ENCODE results near the gene BRPF3.
"Not testable (repeated sequence)": the region's sequence is repeated elsewhere in the genome, so short reads cannot be mapped to it uniquely, and the experiment has no call there.

Gene BRPF3

GRCh38 chr6:36207155-36207554 is 10.6 kb downstream of the BRPF3 start:
- H3K27me3 ChIP-seq (ENCODE audit: insufficient read depth, low read length), result no peaks in the 10 kb centered on the region
- H3K4me1 ChIP-seq (ENCODE audit: insufficient read depth, low read length), result no peaks in the 10 kb centered on the region
- H3K4me3 ChIP-seq (ENCODE audit: low read length), result no peak overlapping the region
- H2AFZ ChIP-seq (ENCODE audit: low read depth, low read length), result no peak overlapping the region
- peaks cover 100% of the 10 kb centered on the region for H3K36me3 ChIP-seq (ENCODE audit: insufficient read depth, low read length)
- peaks cover 7% of the 10 kb centered on the region for H3K9me3 ChIP-seq (ENCODE audit: low read length)

- Histone ChIP-seq H3K9me3 (ENCODE audit: low read length) (no peaks in the 10 kb centered on the region), H3K4me1 (ENCODE audit: insufficient read depth, low read length) (no peaks in the 10 kb centered on the region), H2AFZ (ENCODE audit: low read depth, low read length) (no peak overlapping the region), H3K4me3 (ENCODE audit: low read length) (no peak overlapping the region), H3K36me3 (ENCODE audit: insufficient read depth, low read length) (peaks cover 98% of the 10 kb centered on the region), H3K27me3 (ENCODE audit: insufficient read depth, low read length) (no peaks in the 10 kb centered on the region)
These were observed 13.1 kb downstream of the BRPF3 start for GRCh38 chr6:36209606-36210005.

- H3K9me3 ChIP-seq (ENCODE audit: low read length), result no peaks in the 10 kb centered on the region
- H3K4me1 ChIP-seq (ENCODE audit: insufficient read depth, low read length), result no peaks in the 10 kb centered on the region
- H3K36me3 ChIP-seq (ENCODE audit: insufficient read depth, low read length), result peaks cover 98% of the 10 kb centered on the region
- H3K27me3 ChIP-seq (ENCODE audit: insufficient read depth, low read length), result no peaks in the 10 kb centered on the region
- H2AFZ ChIP-seq (ENCODE audit: low read depth, low read length), result no peak overlapping the region
- H3K4me3 ChIP-seq (ENCODE audit: low read length), result no peak overlapping the region
These were observed 13.6 kb downstream of the BRPF3 start for GRCh38 chr6:36210182-36210581.

GRCh38 chr6:36210886-36211595 is 14.5 kb downstream of the BRPF3 start:
- H3K36me3 ChIP-seq (ENCODE audit: insufficient read depth, low read length), result peaks cover 96% of the 10 kb centered on the region
- no peak overlapping the region for H2AFZ ChIP-seq (ENCODE audit: low read depth, low read length)
- H3K4me1 ChIP-seq (ENCODE audit: insufficient read depth, low read length), result no peaks in the 10 kb centered on the region
- no peaks in the 10 kb centered on the region for H3K9me3 ChIP-seq (ENCODE audit: low read length)
- H3K27me3 ChIP-seq (ENCODE audit: insufficient read depth, low read length), result no peaks in the 10 kb centered on the region
- H3K4me3 ChIP-seq (ENCODE audit: low read length), result no peak overlapping the region

- Histone ChIP-seq H3K36me3 (ENCODE audit: insufficient read depth, low read length) (peaks cover 91% of the 10 kb centered on the region), H3K27me3 (ENCODE audit: insufficient read depth, low read length) (no peaks in the 10 kb centered on the region), H3K4me3 (ENCODE audit: low read length) (no peak overlapping the region), H2AFZ (ENCODE audit: low read depth, low read length) (no peak overlapping the region), H3K4me1 (ENCODE audit: insufficient read depth, low read length) (no peaks in the 10 kb centered on the region), H3K9me3 (ENCODE audit: low read length) (no peaks in the 10 kb centered on the region)
These were observed 20.0 kb downstream of the BRPF3 start for GRCh38 chr6:36216559-36216958.

- Histone ChIP-seq H3K4me1 (ENCODE audit: insufficient read depth, low read length) (no peaks in the 10 kb centered on the region), H3K4me3 (ENCODE audit: low read length) (no peak overlapping the region), H3K9me3 (ENCODE audit: low read length) (no peaks in the 10 kb centered on the region), H2AFZ (ENCODE audit: low read depth, low read length) (no peak overlapping the region), H3K27me3 (ENCODE audit: insufficient read depth, low read length) (no peaks in the 10 kb centered on the region), H3K36me3 (ENCODE audit: insufficient read depth, low read length) (peaks cover 91% of the 10 kb centered on the region)
These were observed 20.6 kb downstream of the BRPF3 start for GRCh38 chr6:36217188-36217587.

GRCh38 chr6:36217946-36218345 is 21.4 kb downstream of the BRPF3 start:
- H3K36me3 ChIP-seq (ENCODE audit: insufficient read depth, low read length), result peaks cover 93% of the 10 kb centered on the region
- H3K4me3 ChIP-seq (ENCODE audit: low read length), result no peak overlapping the region
- no peaks in the 10 kb centered on the region for H3K9me3 ChIP-seq (ENCODE audit: low read length)
- H3K4me1 ChIP-seq (ENCODE audit: insufficient read depth, low read length), result no peaks in the 10 kb centered on the region
- H3K27me3 ChIP-seq (ENCODE audit: insufficient read depth, low read length), result no peaks in the 10 kb centered on the region
- H2AFZ ChIP-seq (ENCODE audit: low read depth, low read length), result no peak overlapping the region

- H2AFZ ChIP-seq (ENCODE audit: low read depth, low read length); H3K27me3 ChIP-seq (ENCODE audit: insufficient read depth, low read length); H3K4me1 ChIP-seq (ENCODE audit: insufficient read depth, low read length); H3K4me3 ChIP-seq (ENCODE audit: low read length); H3K9me3 ChIP-seq (ENCODE audit: low read length): not testable (repeated sequence)
- H3K36me3 ChIP-seq (ENCODE audit: insufficient read depth, low read length), result peaks cover 93% of the 10 kb centered on the region
These were observed 22.0 kb downstream of the BRPF3 start for GRCh38 chr6:36218516-36218915.

GRCh38 chr6:36219081-36219480 is 22.5 kb downstream of the BRPF3 start:
- Histone ChIP-seq H2AFZ (ENCODE audit: low read depth, low read length) (no peak overlapping the region), H3K4me3 (ENCODE audit: low read length) (no peak overlapping the region), H3K4me1 (ENCODE audit: insufficient read depth, low read length) (no peaks in the 10 kb centered on the region), H3K36me3 (ENCODE audit: insufficient read depth, low read length) (peaks cover 93% of the 10 kb centered on the region), H3K9me3 (ENCODE audit: low read length) (no peaks in the 10 kb centered on the region), H3K27me3 (ENCODE audit: insufficient read depth, low read length) (no peaks in the 10 kb centered on the region)

- H3K27me3 ChIP-seq (ENCODE audit: insufficient read depth, low read length), result no peaks in the 10 kb centered on the region
- H3K4me3 ChIP-seq (ENCODE audit: low read length), result no peak overlapping the region
- H2AFZ ChIP-seq (ENCODE audit: low read depth, low read length), result no peak overlapping the region
- H3K4me1 ChIP-seq (ENCODE audit: insufficient read depth, low read length), result no peaks in the 10 kb centered on the region
- H3K36me3 ChIP-seq (ENCODE audit: insufficient read depth, low read length), result peaks cover 92% of the 10 kb centered on the region
- no peaks in the 10 kb centered on the region for H3K9me3 ChIP-seq (ENCODE audit: low read length)
These were observed 23.7 kb downstream of the BRPF3 start for GRCh38 chr6:36220226-36220625.

GRCh38 chr6:36221674-36222073 is 25.1 kb downstream of the BRPF3 start:
- Histone ChIP-seq H3K4me1 (ENCODE audit: insufficient read depth, low read length) (no peaks in the 10 kb centered on the region), H3K9me3 (ENCODE audit: low read length) (no peaks in the 10 kb centered on the region), H2AFZ (ENCODE audit: low read depth, low read length) (no peak overlapping the region), H3K36me3 (ENCODE audit: insufficient read depth, low read length) (peaks cover 93% of the 10 kb centered on the region), H3K4me3 (ENCODE audit: low read length) (no peak overlapping the region), H3K27me3 (ENCODE audit: insufficient read depth, low read length) (no peaks in the 10 kb centered on the region)

- no peaks in the 10 kb centered on the region for H3K9me3 ChIP-seq (ENCODE audit: low read length)
- H3K27me3 ChIP-seq (ENCODE audit: insufficient read depth, low read length), result no peaks in the 10 kb centered on the region
- no peaks in the 10 kb centered on the region for H3K4me1 ChIP-seq (ENCODE audit: insufficient read depth, low read length)
- H3K36me3 ChIP-seq (ENCODE audit: insufficient read depth, low read length), result peaks cover 92% of the 10 kb centered on the region
- no peak overlapping the region for H3K4me3 ChIP-seq (ENCODE audit: low read length)
- no peak overlapping the region for H2AFZ ChIP-seq (ENCODE audit: low read depth, low read length)
These were observed 26.4 kb downstream of the BRPF3 start for GRCh38 chr6:36222924-36223323.

GRCh38 chr6:36223706-36224105 is 27.2 kb downstream of the BRPF3 start:
- Histone ChIP-seq H3K36me3 (ENCODE audit: insufficient read depth, low read length) (peaks cover 93% of the 10 kb centered on the region), H2AFZ (ENCODE audit: low read depth, low read length) (no peak overlapping the region)

GRCh38 chr6:36224918-36225461 is 28.4 kb downstream of the BRPF3 start:
- Histone ChIP-seq H3K27me3 (ENCODE audit: insufficient read depth, low read length) (no peaks in the 10 kb centered on the region), H3K36me3 (ENCODE audit: insufficient read depth, low read length) (peaks cover 94% of the 10 kb centered on the region)

More at GRCh38 chr6:36223706-36224105, 27.2 kb downstream of the BRPF3 start:
- H3K4me1 ChIP-seq (ENCODE audit: insufficient read depth, low read length), result no peaks in the 10 kb centered on the region
- no peaks in the 10 kb centered on the region for H3K9me3 ChIP-seq (ENCODE audit: low read length)
- H3K27me3 ChIP-seq (ENCODE audit: insufficient read depth, low read length), result no peaks in the 10 kb centered on the region
- no peak overlapping the region for H3K4me3 ChIP-seq (ENCODE audit: low read length)

More at GRCh38 chr6:36224918-36225461, 28.4 kb downstream of the BRPF3 start:
- Histone ChIP-seq H3K9me3 (ENCODE audit: low read length) (no peaks in the 10 kb centered on the region), H2AFZ (ENCODE audit: low read depth, low read length) (no peak overlapping the region), H3K4me3 (ENCODE audit: low read length) (no peak overlapping the region), H3K4me1 (ENCODE audit: insufficient read depth, low read length) (no peaks in the 10 kb centered on the region)

All from neuron (in vitro differentiated cells).